Activated CD4-positive, alpha-beta T cell treated with anti-CD3 and anti-CD28 coated beads for 48 hours (primary cell): ENCODE results near the gene TIMM10B.

Source experiments
- DNase-seq: peaks from one replicate; pipeline ENCODE4 v3.0.0-alpha.2; 2020

Gene TIMM10B

DNA sequence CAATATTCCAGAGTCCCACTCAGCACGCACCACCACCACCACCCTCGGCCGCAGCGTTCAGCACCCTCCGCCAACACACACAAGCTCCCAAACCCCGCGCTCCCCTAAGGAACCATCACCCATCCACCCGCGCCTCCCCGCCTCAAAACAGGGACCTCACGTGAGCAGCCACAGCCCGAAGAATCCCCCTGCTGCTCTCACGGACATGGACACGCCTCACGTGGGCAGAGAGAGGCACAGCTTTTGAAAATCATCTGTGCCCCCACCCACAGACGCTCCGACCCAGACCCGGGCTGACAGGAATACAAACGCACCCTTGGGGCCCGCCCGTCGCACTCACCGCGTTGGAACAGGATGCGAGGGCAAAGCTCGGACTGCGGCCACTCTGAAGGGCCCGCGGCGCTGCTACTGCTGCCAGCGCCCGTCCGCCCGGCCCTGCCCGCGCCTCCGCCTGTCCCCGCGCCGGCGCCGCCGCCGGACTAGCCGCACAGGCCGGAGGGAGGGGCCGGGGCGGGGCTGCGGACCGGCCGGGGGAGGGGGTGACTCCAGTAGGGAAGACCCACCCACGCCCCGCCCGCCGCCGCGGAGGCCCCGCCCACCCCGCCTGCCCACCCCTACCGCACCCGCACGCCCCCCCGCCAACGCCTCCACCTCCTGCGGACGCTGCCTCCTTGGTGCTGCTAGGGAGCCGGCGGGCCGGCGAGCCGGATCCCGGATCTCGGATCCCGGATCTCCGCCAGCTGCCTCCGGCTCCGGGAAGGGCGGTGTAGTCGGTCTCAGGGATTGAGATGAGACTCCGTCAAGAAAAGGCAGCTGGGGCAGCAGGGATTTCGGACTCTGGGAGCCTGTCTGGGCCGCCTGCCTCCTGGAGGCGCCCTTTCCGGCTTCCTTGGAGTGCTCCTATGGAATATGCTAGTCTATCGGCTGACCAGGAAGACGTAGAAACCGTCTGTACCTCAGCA, 7.6 kb upstream of the TIMM10B start, which contains the start of gene TRIM3:
TSS of gene TRIM3 (minus strand) at position 491 of the 962 bp plus-strand sequence. CDS start 8,246 bp downstream, outside the sequence.
- DNase-seq: peak; percentile 54

DNA sequence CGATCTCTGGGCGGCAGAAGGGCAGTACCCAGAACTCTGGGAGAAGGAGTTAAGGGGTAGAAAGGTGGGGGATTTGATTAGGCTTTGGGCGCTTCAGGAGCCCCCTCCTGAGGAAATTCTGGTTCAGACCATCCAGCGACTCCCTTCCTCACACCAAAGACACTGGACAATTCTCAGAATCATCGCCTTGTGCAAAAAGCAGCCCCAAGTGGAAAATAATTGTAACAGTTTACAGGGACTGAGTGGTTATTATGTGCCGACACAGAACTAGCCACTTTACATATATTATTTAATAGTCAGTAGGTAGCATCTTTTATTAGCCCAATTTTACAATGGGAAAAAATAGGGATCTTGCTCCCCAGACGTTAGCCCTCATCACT, 6.9 kb upstream of the TIMM10B start:
- no peak for DNase-seq

DNA sequence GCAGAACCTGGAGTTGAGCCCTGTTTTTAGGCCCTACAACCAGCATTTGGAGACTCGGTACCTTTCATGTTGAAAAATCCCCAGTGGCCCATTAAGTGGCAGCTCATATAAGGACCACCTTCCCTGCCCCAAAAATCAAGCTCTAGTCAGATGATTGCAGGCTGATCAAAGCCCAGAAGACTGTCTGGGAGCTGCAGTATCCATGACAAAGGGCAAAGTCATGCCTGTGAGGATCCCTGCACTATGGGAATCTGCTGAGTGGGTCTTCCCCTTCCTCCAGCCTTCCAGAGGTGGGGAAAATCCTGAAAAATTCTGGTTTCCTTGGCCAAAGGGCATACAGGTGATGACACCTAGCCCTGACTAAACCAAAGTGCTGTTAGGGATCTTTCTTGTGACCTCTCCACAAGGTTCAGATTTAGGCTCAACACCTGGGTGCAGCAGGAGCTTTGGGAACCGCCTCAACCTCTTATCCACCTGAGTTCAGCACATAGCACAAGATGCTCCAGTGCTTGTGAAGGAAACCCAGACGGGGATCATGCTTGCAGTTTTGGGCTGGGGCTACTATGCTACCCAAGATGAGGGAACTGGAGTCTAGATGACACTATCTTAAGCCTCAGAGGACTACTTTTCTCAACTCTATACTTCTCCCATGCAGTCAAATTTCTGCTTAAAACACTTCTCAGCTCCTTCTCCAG, 6.3 kb upstream of the TIMM10B start:
- DNase-seq: no peak

DNA sequence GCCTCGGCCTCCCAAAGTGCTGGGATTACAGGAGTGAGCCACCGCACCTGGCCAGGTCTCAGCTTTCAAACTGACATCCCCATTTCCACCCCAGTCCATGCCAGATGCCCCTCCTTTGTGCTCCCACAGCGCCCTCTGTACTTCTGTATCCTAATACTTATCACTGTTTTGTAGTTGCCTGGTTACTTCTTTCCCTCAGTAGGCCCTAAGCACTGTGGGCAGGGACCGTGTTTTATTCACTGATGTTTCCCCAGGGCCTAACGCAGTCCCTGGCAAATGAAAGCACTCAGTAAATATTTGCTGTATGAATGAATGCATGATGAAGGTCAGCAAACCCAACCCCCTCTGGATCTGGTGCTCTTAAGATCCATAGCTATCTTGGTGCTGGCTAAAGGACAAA, 5.4 kb upstream of the TIMM10B start:
- no peak for DNase-seq

DNA sequence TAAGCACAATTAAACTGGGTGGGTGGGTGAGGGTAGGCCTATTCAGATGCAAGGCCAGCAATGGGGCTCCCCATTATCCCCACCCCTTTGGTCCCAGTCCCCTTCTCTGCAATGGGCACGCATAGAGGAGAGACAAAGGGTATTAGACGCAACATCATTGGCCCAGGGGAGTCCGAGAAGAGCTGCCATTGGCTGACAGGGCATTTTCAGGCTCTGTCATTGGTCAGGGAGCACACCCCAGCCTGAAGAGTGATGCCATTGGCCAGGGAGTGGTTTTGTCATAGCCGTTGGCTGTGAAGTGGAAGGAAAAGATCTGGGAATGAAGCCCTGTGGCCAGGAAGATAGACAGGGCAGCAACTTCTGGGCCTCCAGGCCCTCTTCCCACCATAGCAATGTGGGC, 4.7 kb upstream of the TIMM10B start:
- no peak for DNase-seq

DNA sequence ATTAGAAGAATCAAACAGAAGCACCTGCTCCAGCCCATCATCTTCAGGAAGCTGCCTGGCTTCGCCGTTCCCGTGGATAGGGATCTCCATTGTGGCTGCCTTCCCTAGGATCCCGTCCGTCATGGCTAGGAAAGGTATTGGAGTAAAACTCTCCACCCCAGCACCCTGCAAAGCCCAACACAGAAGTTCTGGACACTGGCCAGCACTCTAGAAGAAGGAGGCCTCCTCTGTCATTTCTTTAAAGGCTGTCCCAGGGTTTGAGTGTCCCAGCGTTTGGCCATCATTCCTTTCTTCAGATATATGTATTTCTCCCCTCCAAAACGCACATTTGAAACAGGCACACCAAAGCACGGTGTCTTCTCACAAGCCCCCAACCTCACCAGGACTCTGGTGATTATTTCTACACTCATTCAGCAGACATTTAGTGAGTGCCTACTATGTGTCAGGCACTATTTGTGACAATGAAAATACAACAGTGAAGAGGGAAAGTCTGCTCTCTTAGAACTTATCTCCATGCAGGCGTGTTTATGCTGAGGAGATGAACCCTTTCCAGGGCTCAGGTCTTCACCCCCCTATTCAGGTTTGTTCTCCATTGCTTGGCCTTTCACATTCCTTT, 894 bp upstream of the TIMM10B start:
- DNase-seq: no peak

DNA sequence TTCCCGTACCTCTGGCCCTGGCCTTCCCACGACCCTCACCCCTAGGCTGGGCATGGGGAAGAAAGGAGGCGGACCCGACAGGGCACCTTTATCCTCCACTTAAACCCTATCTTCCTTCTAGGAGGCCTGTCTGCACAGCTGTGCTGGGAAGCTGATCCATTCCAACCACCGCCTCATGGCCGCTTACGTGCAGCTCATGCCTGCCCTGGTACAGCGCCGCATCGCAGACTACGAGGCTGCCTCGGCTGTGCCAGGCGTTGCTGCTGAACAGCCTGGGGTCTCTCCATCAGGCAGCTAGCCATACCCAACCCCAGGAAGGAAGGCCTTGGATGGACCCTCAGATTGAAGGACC, 599 bp downstream of the TIMM10B start:
- peak; percentile 24 for DNase-seq

DNA sequence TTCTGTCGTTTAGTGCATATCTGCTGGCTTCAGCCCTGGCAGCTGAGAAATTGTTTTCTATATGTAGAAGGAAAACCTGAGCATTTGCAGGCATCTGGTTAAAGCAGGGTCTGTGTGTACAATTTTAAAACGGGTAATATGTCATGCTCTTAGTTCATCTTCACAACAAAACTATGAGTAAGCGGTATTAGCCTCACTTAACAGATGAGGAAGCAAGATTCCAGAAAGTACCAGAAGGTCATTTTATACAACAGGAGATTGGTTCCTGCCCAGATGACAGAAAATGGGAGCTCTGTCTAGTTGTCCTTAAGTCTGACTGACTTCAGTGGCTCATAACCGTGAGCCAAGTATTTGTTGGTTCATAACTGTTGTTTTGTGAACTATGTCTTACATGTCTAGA, 1.1 kb downstream of the TIMM10B start:
- DNase-seq: no peak

DNA sequence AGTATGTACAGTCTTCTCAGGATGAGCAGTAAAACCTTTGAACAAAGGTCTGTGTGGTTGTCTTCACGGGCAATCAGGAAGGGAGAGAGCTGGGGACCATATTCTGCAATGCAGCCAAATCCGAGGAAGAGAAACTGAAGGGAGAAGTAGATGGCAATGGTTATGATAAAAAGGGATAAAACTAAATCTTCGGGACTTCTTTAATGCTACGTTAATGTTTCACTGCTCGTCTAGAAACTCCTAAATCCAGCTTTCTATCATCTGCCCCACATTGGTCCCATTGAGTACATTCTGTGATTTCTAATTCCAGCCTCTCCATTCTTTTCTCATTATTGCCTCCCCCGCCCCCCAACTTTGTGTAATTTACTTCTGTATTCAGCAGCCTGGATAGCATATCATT, 1.7 kb downstream of the TIMM10B start:
- DNase-seq: no peak

DNA sequence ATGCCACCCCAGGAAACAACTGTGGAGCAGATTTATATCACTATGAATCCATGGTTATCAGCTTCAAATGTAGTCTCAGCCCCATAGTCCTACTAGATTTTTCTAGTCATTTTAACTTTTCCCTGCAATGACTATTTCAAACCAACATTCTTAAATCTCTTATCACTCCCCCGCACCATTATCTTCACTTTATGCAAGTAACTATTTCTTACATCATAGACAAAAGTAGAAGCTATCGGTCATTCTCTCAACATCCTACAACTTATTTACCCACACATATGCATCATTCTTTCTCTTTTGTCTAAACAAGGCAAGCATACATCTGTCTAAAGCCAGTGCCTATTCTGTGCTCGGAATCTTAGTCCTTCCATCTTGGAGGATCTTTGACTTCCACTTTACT, 4.4 kb downstream of the TIMM10B start:
- no peak for DNase-seq

DNA sequence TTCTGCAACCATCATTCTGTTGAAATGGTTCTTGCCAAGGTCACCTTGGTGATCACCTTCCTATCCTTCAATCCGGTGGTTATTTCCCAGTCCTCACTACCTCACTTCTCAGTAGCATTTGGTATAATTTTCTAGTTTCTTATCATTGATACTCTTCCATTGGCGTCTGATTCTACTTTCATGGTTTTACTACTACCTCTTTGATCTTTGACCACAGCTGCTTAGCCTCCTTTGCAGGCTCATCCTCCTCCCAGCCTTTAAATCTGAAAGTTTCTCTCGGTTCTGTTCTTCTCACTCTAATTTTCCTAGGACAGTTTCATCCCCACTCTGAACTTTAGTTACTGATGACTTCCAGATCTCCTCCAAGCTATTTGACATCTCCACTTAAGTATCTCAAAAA, 5.0 kb downstream of the TIMM10B start:
- DNase-seq: no peak

DNA sequence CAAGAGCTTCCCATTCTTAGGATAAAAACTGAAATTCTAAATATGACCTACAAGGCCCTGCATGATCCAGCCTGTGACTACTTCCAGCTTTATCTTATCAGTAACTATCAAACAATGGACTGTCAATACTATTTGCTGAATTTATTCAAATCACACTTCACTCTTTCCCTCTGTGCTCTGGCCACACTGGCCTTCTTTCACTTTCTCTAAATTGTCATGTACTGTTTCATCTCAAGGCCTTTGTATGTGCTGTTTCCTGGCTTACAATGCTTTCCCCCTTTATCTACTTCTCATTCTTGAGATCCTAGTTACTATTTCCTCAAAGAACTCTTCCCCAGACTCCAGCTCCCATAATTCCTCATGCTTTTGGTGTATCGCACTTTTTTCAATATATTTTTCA, 5.6 kb downstream of the TIMM10B start:
- no peak for DNase-seq

DNA sequence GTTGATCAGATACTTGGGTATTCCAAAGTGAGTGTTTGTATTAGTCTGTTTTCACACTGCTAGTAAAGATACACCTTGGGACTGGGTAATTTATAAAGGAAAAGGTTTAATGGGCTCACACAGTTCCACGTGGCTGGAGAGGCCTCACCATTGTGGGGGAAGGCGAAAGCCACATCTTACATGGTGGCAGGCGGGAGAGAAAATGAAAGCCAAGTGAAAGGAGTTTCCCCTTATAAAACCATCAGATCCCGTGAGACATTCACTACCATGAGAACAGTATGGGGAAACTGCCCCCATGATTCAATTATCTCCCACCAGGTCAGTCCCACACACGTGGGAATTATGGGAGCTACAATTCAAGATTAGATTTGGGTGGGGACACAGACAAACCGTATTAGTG, 7.0 kb downstream of the TIMM10B start:
- DNase-seq: no peak

DNA sequence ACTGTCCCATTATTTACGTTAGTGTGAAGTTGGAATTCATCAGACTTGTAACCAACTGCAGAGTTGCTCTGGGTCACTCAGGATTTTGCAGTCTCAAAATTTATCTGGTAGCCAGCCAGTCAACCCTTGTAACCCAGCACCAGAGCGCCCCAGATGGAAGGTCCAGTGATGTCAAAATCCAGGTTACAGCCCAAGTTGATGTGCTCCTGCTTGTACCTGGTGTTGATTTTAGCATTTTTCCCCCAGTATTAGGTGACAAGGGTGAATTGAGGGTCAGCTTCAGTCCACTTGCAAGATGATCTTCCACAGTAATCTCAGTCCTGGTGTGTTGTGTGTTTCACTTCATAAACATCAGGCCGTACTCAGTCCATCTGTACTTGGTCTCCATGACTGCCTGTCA, 7.5 kb downstream of the TIMM10B start:
- no peak for DNase-seq

DNA sequence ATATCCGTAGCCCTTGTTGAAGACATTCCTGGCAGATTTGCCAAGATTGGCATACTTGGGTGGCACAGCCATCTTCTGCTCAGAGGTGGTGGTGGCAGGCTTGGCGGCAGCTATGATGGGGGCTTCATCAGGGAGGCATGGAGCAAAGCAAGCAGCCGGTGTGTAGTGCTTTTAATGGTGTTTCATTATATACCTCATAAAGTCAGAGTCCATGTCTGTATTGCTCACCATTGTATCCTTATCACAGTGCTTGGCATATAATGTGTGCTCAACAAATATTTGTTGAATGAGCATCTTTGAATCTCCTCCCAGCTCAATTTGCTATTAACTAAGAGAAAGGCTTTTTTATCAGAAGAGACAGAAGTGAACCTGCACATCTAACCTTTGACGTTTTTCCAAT, 8.0 kb downstream of the TIMM10B start:
- DNase-seq: no peak

DNA sequence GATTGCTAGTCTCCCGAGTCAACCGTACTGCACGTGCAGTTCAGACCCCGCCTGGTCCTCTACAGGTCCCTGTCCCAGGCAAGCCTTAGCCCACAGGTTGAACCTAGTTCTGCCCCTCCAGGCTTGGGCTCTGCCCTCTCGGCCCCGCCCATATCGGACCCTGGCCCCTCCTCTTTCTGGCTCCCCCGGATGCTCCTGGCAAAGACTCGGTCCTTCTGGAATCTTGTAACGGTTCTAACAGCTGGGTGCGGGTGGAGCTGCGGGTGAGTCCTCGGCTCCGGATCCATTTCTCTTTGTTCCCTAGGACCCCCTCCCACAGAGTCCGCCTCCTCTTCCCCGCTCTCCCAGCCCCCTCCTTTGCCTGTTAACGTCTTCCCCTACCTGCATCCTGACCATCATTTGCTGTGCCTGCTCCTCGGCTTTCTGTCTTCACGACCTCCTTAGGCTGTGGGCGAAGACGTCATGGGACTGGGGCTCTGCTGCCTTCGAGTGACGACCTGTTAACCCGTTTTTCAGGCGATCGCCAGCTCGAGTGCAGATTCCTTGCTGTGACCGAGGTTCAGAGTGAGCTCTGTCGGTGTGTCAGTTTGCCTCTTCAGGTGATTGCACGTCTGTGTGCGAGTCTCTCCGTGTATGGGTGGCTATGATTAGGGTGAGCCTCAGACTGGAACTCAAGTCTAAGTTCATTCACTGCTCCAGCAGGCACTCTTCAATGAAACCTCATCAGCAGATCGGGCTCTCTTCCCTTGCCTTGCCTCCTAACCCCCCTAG, 16.0 kb downstream of the TIMM10B start, which contains the start of gene DNHD1:
TSS of gene DNHD1 (plus strand) at position 212 of the 771 bp plus-strand sequence. CDS start 936 bp downstream, outside the sequence.
- DNase-seq: no peak

DNA sequence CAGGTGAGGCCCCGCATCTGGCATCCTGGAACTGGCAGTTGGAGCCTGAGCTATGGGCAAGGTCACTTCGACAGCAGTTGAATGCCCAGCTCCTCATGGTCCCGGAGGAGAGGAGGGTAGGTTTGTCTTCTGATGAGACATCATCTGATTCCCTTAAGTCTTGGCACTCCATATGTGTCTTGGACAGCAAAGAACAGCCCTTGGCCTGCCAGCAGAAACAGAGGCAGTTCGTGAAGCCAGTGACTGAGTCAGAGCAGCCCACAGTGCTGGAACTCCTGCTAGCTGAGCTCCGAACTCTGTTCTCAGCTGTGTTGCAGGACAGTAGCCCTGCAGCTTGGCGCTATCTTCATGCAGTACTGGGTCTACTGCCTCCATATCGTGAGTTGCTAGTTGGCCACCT, 16.8 kb downstream of the TIMM10B start:
- DNase-seq: no peak

DNA sequence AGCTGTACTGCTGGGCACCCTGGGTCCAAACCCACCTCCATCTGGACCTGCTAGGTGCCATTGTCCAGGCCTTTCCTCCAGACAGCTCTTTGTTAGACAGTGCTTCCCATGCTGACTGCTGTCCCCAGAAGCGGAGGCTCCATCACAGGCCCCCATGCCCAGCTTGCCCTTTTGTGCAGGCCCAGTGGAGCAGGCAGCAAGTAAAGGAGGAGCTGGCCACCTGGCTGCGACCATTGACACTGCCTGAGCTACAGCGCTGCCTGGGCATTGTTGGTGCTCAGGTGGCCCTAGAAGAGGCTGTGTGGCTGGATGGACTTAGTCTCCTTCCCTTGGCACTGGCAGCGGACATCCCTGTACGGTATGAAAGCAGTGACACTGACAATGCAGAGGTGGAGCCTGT, 17.2 kb downstream of the TIMM10B start:
- DNase-seq: no peak

DNA sequence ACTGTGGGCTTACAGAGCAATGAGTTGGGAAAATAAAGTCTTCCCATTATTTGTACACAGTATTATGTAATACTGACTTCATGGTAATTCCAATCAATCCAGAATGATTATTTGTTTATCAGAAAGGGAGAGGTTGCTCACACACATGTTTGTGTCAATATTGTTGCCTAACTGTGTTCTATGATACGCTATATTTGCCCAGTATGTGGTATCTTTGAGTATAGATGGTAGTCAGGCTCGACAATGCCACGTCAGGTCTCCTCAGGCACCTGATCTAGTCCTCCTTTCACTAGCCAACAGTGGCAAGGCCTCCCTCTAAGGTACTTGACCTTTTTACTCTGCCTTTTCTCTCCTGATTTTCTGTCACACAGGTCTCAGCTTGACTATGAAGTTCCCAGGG, 21.1 kb downstream of the TIMM10B start:
- DNase-seq: no peak

DNA sequence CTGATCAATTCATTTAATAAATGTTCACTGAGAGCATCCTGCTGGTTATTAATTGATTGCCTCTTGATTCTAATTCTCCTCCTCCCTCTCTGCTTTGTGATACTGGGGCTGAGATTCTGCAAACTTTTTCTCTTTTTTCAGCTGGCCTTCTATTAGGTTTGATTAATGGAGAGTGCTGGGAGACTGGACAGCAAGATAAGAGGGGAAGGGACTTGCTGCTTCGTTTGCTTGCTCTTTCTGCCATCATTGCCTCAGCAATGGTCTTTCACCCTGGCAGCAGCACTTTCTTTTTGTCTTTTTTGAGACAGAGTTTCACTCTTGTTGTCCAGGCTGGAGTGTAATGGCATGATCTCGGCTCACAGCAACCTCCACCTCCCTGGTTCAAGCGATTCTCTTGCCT, 22.9 kb downstream of the TIMM10B start:
- no peak for DNase-seq

DNA sequence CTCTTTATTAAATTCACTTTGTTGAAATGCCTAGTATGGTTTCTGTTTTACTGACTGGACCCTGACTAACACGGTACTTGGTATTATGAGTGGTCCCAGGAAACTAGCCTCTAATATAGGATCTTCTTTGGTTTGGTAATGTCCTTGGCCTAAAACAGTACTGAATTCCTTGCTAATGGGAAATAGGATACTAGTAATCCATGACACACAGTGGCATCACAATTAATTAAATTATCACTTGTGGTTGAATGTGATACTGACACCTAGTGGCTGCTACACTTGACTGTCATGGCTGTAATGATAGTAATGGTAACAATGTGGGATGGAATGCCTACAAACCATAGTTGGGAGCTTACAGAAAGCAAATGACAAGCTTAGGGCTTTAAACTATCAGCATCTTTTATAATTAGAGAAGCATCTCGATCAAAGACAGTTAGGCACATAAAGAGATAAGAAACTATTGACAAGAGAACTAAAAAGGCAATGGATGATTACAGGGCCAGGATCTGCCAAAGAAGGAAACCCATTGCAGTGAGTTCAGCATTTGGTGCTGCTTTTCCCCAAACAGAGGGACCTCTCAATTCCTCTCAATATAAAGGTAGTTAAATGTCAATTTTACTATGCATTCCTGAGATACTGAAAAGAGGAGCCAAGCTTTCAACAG, 24.4 kb downstream of the TIMM10B start:
- no peak for DNase-seq

DNA sequence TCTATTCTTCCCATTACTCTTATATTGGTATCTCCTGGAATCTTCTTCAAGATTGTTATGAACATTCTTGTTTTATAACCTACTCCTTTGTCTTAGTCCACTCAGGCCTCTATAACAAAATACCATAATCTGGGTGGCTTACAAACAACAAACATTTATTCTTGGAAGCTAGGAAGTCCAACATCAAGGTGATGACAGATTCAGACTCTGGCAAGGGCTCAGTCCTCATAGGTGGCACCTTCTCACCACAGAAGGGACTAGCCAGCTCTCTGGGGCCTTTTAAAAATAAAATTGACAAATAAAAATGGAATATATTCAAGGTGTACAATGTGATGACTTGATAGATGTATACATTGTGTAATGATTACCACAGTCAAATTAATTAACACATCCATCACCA, 35.6 kb downstream of the TIMM10B start:
- DNase-seq: no peak
